Superior temporal gyrus (tissue), 1 donor: Measurements from ENCODE around the gene CES2.
"Not testable (repeated sequence)": the region's sequence is repeated elsewhere in the genome, so short reads cannot be mapped to it uniquely, and the experiment has no call there.

ENCODE experiments used
- DNase-seq: peaks from one replicate; pipeline ENCODE4 v3.0.0-alpha.2; 2016; ENCODE audit errors: extremely low spot score

The CES2 gene

DNA sequence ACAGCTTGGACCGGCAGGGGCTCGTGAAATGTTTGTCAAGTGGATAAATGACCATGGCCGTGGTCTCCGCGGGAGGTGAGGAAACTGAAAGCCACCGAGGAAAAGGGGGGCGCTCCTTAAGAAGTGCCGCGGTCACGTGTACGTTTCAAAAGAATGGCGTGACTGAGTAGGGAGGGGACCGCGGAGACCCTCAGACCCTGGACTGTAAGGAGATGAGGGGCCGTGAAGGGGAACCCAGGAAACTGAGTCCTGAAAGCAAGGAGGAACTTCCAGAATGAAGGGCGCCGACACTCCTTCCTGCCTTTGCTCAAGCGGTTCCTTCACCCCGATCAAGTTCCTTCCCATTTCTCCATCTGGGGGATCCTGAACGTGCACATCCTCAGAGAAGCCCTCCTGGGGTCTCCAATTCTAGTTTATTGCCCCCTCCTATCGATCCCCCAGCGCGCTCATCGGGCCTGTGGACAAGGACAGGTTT lies 440 bp upstream of the CES2 start:
- DNase-seq, result not testable (repeated sequence)

DNA sequence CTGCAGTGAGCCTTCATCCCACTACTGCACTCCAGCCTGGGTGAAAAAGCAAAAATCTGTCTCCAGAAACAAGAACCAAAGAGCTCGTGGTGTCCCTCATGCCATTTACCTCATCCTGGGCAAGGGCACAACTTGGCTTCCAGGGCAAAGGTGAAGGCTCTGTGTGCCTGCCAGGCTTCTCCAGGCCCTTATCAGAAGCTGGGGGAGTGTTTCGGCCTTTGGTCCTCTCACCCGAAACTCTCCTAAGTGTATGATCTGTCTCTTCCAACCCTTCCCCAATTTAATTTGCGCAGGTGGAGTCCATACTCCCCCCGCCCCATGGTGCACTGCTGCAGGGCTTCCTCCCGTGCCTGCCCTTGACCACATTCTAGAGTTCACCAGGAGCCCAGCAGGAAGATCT lies 1.1 kb downstream of the CES2 start:
- no peak for DNase-seq

DNA sequence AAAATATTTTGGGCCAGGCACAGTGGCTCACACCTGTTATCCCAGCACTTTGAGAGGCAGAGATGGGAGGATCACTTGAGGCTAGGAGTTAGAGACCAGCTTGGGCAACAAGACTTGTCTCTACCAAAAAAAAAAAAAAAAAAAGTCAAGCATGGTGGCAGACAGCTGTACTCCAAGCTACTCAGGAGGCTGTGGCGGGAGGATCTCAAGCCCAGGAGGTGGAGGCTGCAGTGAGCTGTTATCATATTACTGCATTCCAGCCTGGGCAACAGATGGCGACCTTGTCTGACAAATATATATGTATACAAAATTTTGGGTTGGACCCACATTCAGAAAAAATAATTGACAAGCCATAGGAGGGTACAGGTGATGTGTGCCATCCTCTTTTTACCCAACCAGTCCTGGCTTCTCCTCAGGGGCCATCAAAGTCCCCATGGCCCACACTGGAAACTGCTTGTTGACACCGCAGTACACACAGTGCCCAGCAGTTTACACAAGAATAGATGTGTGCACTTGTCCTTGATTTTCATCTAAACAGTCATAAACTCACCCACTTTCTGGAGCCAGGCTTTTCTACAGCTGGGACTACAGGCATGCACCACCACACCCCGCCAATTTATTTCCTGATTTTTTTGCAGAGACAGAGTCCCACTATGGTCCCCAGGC lies 1.7 kb downstream of the CES2 start:
- DNase-seq, result no peak

DNA sequence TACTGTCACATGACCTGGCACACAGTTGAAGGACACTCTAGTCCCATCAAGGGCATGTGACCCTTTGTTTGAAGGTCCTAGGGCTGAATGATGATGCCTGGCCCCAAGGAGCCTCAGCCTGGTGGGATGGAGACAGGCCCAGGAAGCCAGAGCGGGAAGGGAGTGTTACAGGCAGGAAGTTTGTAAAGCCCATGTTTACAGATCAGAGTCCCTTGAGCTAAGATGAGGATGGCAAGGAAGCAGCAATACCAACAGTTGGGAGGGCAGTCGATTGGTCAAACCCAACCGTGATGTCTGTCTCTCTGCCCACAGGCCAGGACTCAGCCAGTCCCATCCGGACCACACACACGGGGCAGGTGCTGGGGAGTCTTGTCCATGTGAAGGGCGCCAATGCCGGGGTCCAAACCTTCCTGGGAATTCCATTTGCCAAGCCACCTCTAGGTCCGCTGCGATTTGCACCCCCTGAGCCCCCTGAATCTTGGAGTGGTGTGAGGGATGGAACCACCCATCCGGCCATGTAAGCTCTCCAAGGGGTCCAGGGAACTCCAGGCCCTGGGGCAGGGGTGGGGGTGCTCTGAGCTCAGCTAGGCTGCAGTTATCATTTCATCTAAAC lies 2.5 kb downstream of the CES2 start:
- DNase-seq, result no peak

DNA sequence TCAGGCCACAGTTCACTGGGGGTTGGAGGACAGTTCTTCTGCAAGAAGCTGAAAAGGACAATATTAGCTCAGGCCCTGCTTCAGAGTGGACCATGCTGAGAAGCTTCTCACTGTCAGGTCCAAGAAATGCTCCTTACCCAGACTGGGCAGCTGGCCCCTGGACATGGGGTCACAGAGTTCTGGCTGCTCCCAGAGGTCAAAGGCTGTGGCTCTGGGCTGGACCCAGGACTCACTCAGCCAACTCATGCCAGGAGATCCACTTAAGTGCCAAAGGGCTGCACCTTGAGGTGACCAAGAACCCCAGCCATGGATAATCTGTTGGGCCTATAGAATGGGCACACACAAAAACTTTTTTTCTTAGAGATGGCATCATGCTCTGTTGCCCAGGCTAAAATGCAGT lies 4.0 kb downstream of the CES2 start:
- no peak for DNase-seq

DNA sequence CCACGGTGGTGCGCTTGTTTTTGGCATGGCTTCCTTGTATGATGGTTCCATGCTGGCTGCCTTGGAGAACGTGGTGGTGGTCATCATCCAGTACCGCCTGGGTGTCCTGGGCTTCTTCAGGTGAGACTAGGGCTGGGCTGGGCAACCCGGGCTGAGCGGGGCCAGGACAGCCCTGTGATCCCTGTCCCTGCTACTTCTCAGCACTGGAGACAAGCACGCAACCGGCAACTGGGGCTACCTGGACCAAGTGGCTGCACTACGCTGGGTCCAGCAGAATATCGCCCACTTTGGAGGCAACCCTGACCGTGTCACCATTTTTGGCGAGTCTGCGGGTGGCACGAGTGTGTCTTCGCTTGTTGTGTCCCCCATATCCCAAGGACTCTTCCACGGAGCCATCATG lies 4.9 kb downstream of the CES2 start:
- no peak for DNase-seq

DNA sequence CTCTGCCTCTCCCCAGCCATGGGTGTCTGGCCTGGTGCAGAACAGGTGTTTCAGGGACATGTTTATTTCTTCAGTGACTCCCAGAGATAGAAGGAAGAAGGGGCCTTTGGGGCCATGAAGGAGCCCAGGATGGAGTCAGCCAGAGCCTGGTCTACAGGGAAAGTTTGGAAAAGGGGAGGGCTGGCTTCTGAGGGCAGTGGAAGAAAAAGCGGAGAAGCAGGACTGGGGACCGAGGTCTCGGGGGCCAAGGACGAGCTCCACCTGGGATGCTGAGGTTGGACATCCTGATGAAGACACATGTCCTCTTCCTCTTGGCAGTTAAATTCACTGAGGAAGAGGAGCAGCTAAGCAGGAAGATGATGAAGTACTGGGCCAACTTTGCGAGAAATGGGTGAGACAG lies 7.7 kb downstream of the CES2 start:
- no peak for DNase-seq

DNA sequence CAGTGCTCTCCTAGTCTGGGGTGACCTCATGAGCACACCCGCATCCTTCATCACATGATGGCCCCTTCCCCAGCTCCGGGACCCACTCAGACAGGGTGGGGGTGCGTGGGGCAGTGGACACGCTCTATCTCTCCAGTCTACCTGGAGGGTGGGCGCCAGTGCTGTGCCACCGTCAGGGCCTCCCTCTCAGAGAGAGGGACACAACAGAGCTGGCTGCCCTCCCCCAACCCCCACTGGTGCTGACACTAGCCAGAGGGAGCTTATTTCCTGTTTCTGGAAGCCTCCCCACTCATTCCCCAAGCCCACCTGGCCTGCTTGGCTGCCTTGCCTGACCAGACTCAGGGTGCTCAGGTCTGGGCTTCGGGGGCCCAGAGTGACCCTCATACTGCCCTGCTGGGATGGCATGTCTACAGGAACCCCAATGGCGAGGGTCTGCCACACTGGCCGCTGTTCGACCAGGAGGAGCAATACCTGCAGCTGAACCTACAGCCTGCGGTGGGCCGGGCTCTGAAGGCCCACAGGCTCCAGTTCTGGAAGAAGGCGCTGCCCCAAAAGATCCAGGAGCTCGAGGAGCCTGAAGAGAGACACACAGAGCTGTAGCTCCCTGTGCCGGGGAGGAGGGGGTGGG lies 8.2 kb downstream of the CES2 start:
- DNase-seq, result no peak

DNA sequence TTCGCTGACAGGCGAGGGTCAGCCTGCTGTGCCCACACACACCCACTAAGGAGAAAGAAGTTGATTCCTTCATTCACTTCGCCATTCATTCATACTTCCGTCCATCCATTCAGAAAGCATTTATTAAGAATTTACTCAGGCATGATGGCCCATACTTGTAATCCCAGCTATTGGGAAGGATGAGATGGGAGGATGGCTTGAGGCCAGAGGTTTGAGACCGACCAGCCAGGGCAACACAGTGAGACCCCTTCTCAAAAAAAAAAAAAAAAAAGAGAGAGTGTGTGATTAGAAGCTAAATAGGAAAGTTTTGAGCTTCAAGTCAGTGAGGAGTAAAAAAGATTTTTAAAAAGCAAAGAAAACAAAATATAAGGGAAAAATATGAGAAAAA lies 8.7 kb downstream of the CES2 start:
- DNase-seq, result no peak

DNA sequence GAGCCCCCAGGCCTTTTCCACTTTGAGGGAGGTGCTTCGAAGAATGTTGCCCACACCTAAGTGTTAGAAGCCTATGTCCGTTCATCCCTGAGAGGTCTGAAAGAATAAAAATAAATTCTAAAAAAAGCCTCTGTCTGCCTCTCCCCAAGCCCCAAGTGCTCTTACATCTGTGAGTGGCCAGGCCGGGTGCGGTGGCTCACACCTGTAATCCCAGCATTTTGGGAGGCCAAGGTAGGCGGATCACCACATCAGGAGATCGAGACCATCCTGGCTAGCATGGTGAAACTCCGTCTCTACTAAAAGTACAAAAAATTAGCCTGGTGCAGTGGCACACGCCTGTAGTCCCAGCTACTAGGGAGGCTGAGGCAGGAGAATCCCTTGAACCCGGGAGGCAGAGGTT lies 9.7 kb downstream of the CES2 start:
- not testable (repeated sequence) for DNase-seq

DNA sequence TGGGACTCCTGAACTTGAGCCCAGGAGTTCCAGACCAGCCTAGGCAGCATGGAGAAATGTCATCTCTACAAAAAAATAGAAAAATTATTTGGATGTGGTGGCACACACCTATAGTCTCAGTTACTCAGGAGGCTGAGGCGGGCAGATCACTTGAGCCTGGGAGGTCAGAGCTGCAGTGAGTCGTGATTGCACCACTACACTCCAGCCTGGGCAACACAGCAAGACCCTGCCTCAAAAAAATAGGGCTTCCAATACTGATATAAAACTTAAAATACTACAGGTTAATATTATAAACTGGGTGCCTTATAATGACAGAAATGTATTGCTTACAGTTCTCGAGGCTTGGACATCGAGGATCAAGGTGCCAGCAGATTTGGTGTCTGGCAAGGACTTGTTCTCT lies 10.6 kb downstream of the CES2 start:
- no peak for DNase-seq

DNA sequence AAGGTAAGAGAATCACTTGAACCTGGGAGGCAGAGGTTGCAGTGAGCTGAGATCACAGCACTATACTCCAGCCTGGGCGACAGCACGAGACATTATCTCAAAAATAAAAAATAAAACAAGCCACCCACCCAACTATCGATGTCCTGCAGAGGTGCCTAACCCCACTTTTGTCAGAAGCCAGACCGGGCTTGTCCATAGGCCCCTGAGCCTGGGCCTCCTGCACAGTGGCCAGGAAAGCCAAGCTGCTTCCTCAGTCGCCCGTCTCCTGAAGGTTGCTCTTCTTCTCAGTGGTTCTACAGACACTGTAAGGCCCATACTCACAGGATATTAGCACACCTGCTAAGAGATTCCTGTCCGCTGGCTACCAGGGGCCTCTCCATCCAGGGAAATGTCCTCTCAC lies 11.2 kb downstream of the CES2 start:
- DNase-seq, result no peak

DNA sequence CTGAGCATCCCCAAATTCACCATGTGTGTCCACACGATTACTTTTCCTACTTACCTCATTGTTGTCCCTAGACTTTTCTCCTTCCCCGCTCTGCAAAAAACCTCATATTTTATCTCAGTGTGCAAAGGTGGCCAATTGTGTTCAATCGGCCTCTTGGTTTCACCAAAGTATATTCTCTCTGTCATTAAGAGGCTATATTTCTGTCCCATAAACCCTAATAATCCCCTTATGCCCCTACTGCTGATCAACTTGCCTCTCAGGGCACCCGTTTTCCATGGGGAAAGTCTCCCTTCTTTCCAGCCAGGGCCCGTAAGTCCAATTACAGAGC lies 11.6 kb downstream of the CES2 start:
- no peak for DNase-seq

DNA sequence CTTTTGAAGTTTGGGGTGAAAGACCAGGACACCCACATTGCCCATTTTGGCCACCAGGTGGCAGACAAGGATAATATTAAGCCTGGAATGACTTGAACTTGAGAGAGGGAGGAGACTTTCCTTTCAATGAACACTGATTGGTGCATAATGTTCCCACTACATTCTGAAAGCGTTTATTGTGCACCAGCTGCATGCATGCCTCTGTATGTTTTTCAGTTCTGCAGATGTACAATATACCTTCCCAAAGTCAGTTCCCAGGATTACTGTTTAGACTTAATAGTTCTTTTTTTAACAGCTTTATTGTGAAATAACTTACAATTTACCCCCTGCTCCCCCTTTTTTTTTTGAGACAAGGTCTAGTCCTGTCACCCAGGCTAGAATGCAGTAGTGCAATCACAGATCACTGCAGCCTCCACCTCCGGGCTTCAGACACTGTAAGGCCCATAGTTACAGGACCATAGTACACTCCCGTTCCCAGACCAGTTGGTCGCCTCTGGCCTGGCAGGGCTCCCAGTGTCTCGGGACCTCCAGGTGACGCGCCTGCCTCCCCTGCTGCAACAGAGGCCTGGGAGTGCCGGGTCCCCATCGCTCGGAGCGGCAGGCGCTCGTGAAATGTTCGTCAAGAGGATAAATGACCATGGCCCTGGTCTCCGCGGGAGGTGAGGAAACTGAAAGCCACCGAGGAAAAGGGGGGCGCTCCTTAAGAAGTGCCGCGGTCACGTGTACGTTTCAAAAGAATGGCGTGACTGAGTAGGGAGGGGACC lies 12.2 kb downstream of the CES2 start:
- peak; percentile 97 for DNase-seq

DNA sequence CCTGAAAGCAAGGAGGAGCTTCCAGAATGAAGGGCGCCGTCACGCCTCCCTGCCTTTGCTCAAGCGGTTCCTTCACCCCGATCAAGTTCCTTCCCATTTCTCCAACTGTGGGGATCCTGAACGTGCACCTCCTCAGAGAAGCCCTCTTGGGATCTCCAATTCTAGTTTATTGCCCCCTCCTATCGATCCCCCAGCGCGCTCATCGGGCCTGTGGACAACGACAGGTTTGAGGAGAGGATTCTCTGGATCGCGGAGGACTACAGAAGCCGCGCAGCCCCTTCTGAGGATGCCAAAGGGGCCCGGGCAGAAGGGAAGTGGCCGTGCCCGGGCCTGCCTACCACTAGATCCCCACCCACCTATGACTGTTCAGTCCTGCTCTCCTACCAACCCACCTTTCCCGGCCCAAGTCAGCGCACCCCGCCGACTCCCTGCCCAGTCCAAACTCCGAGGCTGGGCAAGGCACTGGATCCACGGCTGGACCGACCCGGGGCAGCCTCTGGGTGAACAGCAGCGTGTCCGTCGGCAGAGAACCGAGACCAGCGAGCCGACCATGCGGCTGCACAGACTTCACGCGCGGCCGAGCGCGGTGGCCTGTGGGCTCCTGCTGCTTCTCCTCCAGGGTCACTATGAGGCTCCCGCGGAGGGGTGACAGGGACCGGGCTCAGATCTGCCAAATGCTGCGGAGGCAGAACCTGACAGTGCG lies 13.0 kb downstream of the CES2 start:
- DNase-seq, result no peak

DNA sequence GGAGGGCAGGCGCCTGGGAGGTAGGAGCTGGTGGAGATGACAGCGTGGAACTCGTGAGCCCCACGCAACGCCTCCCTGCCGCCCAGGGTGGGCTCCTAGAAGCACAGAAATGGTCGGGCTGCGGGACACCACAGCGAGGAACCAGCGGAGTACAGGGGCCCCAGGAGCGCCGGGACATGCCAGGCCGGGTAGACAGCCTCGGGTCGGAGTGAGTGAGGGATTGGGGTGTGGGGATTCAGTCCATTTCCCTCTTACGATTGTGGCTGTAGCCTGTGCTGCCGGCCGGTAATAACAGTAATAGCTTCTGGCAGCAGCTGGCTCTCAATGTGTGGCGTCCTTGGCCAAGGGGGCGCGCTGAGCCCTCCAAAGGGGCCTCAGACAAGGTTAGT lies 13.5 kb downstream of the CES2 start:
- no peak for DNase-seq

DNA sequence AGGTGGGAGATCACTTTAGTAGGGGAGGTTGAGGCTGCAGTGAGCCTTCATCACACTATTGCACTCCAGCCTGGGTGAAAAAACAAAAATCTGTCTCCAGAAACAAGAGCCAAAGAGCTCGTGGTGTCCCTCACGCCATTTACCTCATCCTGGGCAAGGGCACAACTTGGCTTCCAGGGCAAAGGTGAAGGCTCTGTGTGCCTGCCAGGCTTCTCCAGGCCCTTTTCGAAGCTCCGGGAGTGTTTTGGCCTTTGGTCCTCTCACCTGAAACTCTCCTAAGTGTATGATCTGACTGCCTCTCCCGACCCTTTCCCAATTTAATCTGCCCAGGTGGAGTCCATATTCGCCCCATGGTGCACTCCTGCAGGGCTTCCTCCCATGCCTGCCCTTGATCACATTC lies 14.2 kb downstream of the CES2 start:
- no peak for DNase-seq

DNA sequence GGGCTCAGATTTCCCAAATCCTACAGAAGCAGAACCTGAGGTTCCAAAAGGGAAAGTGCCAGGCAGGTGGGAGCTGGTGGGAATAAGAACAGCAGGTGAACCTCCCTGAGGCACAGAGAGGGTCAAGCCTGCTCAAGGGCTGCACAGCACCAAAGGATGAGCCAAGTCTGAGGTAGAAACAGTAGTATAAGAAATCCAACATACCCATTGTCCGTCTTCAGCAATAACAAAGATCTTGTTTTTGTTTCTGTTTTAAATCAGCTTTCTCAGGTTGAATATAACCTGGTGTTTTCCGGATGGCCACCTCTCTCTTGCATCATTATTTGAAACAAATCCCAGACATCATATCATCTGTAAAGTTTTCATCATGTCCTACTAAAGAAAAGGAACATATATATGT lies 15.1 kb downstream of the CES2 start:
- no peak for DNase-seq

DNA sequence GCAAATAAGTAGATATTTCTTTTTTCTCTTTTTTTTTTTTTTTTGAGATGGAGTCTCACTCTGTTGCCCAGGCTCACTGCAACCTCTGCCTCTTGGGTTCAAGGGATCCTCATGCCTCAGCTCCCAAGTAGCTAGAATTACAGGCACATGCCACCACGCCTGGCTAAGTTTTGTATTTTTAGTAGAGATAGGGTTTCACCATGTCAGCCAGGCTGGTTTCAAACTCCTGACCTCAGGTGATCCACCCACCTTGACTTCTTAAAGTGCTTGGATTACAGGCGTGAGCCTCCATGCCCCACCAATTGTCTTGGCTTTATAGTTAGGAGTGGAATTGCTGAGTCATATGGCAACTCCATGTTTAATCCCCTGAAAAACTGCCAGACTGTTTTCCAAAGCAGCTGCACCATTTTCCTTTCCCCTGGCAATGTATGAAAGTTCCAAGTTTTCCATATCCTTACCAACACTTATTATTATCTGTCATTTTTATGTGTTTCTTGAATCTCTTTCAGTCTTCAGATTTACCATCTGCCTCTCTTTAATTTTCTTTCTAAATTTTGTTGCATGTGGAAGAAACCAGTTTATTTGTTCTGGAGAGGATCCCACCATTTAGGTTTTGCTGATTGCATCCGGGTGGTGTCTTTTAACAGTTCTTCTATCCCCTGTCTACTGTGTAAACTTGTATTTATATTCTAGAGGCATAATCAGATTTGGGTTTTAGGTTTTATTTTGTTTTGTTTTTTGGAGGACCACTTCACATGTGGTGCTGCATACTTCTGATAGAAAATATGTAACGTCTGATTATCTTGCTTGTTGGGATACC lies 15.9 kb downstream of the CES2 start:
- DNase-seq, result no peak

DNA sequence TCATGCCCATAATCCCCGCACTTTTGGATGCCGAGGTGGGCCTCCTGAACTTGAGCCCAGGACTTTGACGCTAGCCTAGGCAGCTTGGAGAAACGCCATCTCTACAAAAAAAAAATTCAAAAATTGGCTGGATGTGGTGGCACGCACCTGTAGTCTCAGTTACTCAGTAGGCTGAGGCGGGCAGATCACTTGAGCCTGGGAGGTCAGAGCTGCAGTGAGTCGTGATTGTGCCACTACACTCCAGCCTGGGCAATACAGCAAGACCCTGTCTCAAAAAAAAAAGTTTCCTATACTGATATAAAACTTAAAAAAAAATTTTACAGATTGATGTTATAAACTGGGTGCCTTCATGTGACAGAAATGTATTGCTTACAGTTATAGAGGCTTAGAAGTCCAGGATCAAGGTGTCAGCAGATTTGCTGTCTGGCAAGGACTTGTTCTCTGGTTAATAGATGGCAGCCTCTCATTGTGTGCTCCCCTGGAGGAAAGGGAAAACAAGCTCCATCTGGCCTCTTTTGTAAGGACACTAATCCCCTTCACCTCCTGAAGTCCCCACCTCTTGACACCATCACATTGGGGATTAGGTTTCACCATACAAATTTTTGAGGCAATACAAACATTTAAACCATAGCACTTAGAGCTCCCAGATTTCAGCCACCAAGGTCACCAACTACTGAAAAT lies 17.3 kb downstream of the CES2 start:
- no peak for DNase-seq
